Measurements from ENCODE around the gene CAPZB. TPM values are rescaled to one million over a fixed set of nuclear protein-coding genes. Genes with fewer than 3 reads are reported as not detected.

Gene CAPZB
- total RNA-seq, 5 donors from 2014 or later (not counting 1 experiment from before 2014, with no cell fraction given): 272 to 342 (median 320) TPM

DNA sequence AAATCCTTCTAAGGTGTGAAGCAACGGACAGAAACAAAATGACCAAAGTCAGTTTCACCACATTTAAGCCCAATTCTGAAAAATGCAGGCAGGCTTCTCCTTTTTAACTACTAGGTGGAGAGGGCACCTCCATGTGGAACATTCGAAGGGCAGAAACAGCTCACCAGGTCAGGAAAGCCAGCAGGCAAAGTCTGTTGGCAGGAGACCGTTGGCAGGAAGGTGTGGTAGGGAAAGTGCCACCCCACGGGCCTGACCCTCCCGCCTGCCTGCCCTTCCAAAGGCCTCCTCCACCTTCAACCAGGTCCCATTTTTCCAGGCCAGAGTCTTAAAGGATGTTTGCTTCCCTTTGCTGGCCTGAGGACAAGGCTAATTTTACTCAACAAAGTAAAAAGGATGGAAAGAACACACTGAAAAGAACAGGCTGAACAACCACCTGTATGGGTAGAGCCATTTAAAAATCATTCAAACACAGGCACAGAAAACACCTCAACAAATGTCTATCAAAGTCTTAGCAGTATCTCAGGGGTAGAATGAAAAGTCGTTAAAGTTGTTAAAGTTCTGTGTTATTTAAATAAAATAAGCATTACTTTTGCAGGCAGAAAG is 26.4 kb downstream of the CAPZB start:
- Mint-ChIP-seq H3K4me3 (peak overlapping the region; percentile 58 to 76 (median 69)), H3K27ac (peak overlapping the region; percentile 90 to 92), H3K4me1 (peaks cover 91 to 96% (median 96%) of the 10 kb centered on the region in 3 donors), H3K27me3 (no peaks in the 10 kb centered on the region), H3K9me3 (no peaks in the 10 kb centered on the region), H3K36me3 (peaks cover 18% of the 10 kb centered on the region)
- peaks cover 62 to 95% of the 10 kb centered on the region in 2 experiments for H3K4me1 ChIP-seq (ENCODE audit: control insufficient read depth in 1 of 2, extremely low read depth in 1 of 2, insufficient read depth in 2 of 2, low read length in 2 of 2)
- ATAC-seq (replicated peaks in 1 of 4): no peak
- no peaks in the 10 kb centered on the region for H3K9me3 ChIP-seq
- H3K4me3 ChIP-seq (ENCODE audit: control insufficient read depth in 1 of 2, extremely low read depth in 1 of 2, low read length in 1 of 2): peak overlapping the region in 1 of 2 donors; percentile 12
- H3K27me3 ChIP-seq (replicated peaks in 1 of 2; ENCODE audit: control insufficient read depth in 2 of 2, extremely low read depth in 1 of 2, insufficient read depth in 2 of 2, low read length in 1 of 2): no peaks in the 10 kb centered on the region
- CTCF ChIA-PET: interaction anchor here in 1 of 2 donors (0.8 kb wide), 1 partner anchor 28 kb away, joined by 3 read pairs; no protein-coding TSS in a partner anchor
- H3K36me3 ChIP-seq (ENCODE audit: control insufficient read depth in 2 of 2, extremely low read depth in 1 of 2, insufficient read depth in 1 of 2, low read length in 1 of 2): no peaks in the 10 kb centered on the region
- no CpG with 5 or more reads among the region's 6 CpGs for WGBS (ENCODE audit: insufficient coverage)
- H3K27ac ChIP-seq (ENCODE audit: low read length): peak overlapping the region; percentile 78
- POLR2A ChIA-PET: interaction anchor here in 1 of 2 donors (0.9 kb wide), 1 partner anchor 9 kb away, joined by 9 read pairs; no protein-coding TSS in a partner anchor
- no peak for DNase-seq

DNA sequence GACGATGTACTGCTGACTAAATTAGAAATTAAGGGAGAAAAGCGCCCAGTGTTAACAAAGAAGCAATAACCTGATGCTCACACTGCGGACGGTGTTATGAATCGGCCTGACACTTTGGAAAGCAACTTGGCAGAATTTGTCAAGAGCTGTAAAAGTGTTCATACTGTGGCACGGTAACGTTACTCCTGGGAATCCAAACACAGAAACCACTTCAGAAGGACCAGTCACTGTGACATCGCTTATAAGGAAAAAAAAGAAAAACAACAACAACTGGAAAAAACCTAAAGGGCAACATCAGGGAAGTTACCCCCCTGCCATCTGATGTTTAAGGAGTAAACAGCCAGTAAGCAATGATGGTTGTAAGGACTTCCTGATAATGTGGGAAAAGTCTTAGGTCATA is 27.7 kb downstream of the CAPZB start:
- H3K4me3 Mint-ChIP-seq: peak overlapping the region; percentile 35 to 76 (median 39)
- no peaks in the 10 kb centered on the region for H3K9me3 ChIP-seq
- peak overlapping the region; percentile 47 for H3K27ac ChIP-seq (ENCODE audit: low read length)
- no peak overlapping the region for H3K4me3 ChIP-seq (ENCODE audit: control insufficient read depth in 1 of 2, extremely low read depth in 1 of 2, low read length in 1 of 2)
- ChIA-PET CTCF (no interaction called here), POLR2A (interaction anchor here in 1 of 2 donors (0.7 kb wide), 1 partner anchor 55 kb away, joined by 5 read pairs; no protein-coding TSS in a partner anchor)
- no peaks in the 10 kb centered on the region for H3K9me3 Mint-ChIP-seq
- no peak for DNase-seq
- H3K27ac Mint-ChIP-seq: peak overlapping the region; percentile 90
- peaks cover 88 to 93% (median 91%) of the 10 kb centered on the region in 3 donors for H3K4me1 Mint-ChIP-seq
- 100% methylated on average over 2 of the region's 8 CpGs for WGBS (ENCODE audit: insufficient coverage)
- no peaks in the 10 kb centered on the region for H3K36me3 ChIP-seq (ENCODE audit: control insufficient read depth in 2 of 2, extremely low read depth in 1 of 2, insufficient read depth in 1 of 2, low read length in 1 of 2)
- no peak for ATAC-seq (replicated peaks in 1 of 4)
- H3K36me3 Mint-ChIP-seq: peaks cover 14% of the 10 kb centered on the region
- H3K4me1 ChIP-seq (ENCODE audit: control insufficient read depth in 1 of 2, extremely low read depth in 1 of 2, insufficient read depth in 2 of 2, low read length in 2 of 2): peaks cover 50 to 95% of the 10 kb centered on the region in 2 experiments
- no peaks in the 10 kb centered on the region for H3K27me3 ChIP-seq (replicated peaks in 1 of 2; ENCODE audit: control insufficient read depth in 2 of 2, extremely low read depth in 1 of 2, insufficient read depth in 2 of 2, low read length in 1 of 2)
- H3K27me3 Mint-ChIP-seq: no peaks in the 10 kb centered on the region

DNA sequence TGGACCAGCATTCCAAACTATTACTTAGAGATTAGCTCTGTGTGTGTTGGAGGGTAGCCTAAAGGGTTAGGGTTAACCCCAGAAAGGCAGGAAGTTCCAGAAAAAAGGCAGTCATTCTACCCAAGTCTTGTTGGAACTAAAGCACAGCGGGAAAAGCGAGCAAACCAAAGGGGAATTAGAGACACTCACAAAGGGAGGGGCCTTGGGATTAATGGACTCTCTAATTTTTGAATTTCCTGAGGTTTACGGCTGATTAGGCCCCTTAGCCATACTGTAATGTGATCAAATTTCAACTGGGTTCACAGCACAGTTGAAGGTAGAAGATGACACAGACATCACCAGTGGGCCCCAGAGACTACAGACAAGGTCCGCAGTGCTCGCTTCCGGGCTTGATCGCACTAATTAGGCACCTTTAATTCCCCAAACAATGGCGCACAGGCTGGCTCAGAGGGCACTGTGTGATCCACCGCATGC is 28.3 kb downstream of the CAPZB start:
- H3K4me3 ChIP-seq (ENCODE audit: control insufficient read depth in 1 of 2, extremely low read depth in 1 of 2, low read length in 1 of 2): no peak overlapping the region
- peak overlapping the region; percentile 90 for H3K27ac Mint-ChIP-seq

DNA sequence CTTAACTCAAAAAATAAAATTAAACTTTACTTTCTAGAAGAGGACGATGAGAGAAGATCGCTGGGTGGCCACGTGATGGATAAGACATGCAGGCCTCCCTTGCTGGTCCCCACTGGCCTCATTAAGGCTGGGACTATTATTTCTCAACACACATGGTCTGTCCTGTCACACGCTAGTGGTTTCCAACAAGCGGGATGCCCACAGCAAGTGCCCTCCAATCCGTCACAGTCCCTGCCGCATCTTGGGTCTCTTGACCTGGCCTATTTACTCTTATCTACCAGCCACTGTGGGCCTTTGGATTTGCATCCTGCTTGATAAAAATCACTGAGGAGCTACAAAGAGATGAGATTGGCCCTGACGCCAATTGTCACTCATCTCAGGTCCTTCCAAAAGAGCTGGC is 30.0 kb downstream of the CAPZB start:
- H3K27ac ChIP-seq (ENCODE audit: low read length): peak overlapping the region; percentile 11
- no peaks in the 10 kb centered on the region for H3K36me3 ChIP-seq (ENCODE audit: control insufficient read depth in 2 of 2, extremely low read depth in 1 of 2, insufficient read depth in 1 of 2, low read length in 1 of 2)
- CTCF ChIA-PET: no interaction called here
- no peak overlapping the region for H3K4me3 ChIP-seq (ENCODE audit: control insufficient read depth in 1 of 2, extremely low read depth in 1 of 2, low read length in 1 of 2)
- POLR2A ChIA-PET: no interaction called here
- H3K4me1 Mint-ChIP-seq: peaks cover 91 to 95% (median 92%) of the 10 kb centered on the region in 3 donors
- peak overlapping the region; percentile 90 for H3K27ac Mint-ChIP-seq
- H3K4me1 ChIP-seq (ENCODE audit: control insufficient read depth in 1 of 2, extremely low read depth in 1 of 2, insufficient read depth in 2 of 2, low read length in 2 of 2): peaks cover 32 to 89% of the 10 kb centered on the region in 2 experiments
- no peak for DNase-seq
- peaks cover 15% of the 10 kb centered on the region for H3K36me3 Mint-ChIP-seq
- H3K27me3 ChIP-seq (replicated peaks in 1 of 2; ENCODE audit: control insufficient read depth in 2 of 2, extremely low read depth in 1 of 2, insufficient read depth in 2 of 2, low read length in 1 of 2): no peaks in the 10 kb centered on the region
- peak overlapping the region; percentile 45 to 71 (median 60) for H3K4me3 Mint-ChIP-seq
- H3K9me3 ChIP-seq: no peaks in the 10 kb centered on the region
- no peak for ATAC-seq (replicated peaks in 1 of 4)
- no peaks in the 10 kb centered on the region for H3K27me3 Mint-ChIP-seq
- no peaks in the 10 kb centered on the region for H3K9me3 Mint-ChIP-seq
- WGBS (ENCODE audit: insufficient coverage): 90% methylated on average over 8 of the region's 8 CpGs

More for the DNA sequence above, 28.3 kb downstream of the CAPZB start:
- Mint-ChIP-seq H3K4me3 (peak overlapping the region; percentile 10 to 76 (median 35)), H3K36me3 (peaks cover 14% of the 10 kb centered on the region), H3K27me3 (no peaks in the 10 kb centered on the region), H3K4me1 (peaks cover 91 to 96% (median 93%) of the 10 kb centered on the region in 3 donors), H3K9me3 (no peaks in the 10 kb centered on the region)
- 94% methylated on average over 6 of the region's 9 CpGs for WGBS (ENCODE audit: insufficient coverage)
- CTCF ChIA-PET: no interaction called here
- Histone ChIP-seq H3K9me3 (no peaks in the 10 kb centered on the region), H3K4me1 (ENCODE audit: control insufficient read depth in 1 of 2, extremely low read depth in 1 of 2, insufficient read depth in 2 of 2, low read length in 2 of 2) (peaks cover 46 to 95% of the 10 kb centered on the region in 2 experiments), H3K36me3 (ENCODE audit: control insufficient read depth in 2 of 2, extremely low read depth in 1 of 2, insufficient read depth in 1 of 2, low read length in 1 of 2) (no peaks in the 10 kb centered on the region), H3K27me3 (replicated peaks in 1 of 2; ENCODE audit: control insufficient read depth in 2 of 2, extremely low read depth in 1 of 2, insufficient read depth in 2 of 2, low read length in 1 of 2) (no peaks in the 10 kb centered on the region), H3K27ac (ENCODE audit: low read length) (peak overlapping the region; percentile 47)
- POLR2A ChIA-PET: no interaction called here
- ATAC-seq (replicated peaks in 1 of 4) (no peak), DNase-seq (no peak)

DNA sequence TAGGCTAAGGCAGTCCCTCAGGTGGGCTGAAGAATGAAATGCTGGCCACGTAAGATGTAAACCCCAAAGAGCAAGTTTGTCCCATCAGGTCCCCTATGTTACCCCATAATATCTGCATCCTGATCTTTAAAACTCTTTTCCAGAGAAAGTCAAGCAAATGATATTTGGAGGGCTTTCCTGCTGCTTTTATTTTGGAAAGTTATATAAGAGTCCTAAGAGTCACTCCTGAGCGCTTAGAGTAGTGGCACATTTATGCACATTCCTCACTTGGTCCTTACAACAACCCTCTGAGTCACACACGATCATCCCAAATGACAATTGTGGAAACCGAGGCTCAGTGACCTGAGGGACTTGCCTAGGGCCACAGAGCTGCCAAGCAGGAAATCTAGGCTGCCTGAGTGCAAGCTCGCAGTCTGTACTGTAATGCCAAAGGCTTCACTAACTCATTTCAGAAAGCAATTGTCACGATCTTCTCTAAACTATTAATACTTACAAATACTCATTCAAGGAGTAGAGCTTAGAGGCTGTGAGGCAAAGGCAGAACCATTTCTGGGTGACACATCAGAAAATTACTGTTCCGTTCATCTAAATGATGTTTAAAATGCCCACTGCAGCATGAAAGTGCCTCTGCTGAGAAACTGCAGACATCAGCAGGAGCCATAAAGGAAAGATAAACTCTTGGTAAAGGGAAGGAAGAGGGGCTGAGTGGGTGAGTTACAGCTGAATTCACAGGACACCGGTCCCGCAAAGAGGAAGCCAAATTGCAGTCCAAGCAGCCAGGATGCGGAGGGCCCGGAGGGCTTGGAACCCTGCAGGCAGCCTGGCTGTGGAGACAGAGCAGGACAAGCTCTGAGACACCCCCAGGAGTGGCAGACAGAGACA is 30.8 kb downstream of the CAPZB start:
- H3K27me3 Mint-ChIP-seq: no peaks in the 10 kb centered on the region
- Histone ChIP-seq H3K36me3 (ENCODE audit: control insufficient read depth in 2 of 2, extremely low read depth in 1 of 2, insufficient read depth in 1 of 2, low read length in 1 of 2) (peaks cover 0 to under 1% of the 10 kb centered on the region in 2 donors), H3K4me3 (ENCODE audit: control insufficient read depth in 1 of 2, extremely low read depth in 1 of 2, low read length in 1 of 2) (no peak overlapping the region), H3K27me3 (replicated peaks in 1 of 2; ENCODE audit: control insufficient read depth in 2 of 2, extremely low read depth in 1 of 2, insufficient read depth in 2 of 2, low read length in 1 of 2) (no peaks in the 10 kb centered on the region), H3K4me1 (ENCODE audit: control insufficient read depth in 1 of 2, extremely low read depth in 1 of 2, insufficient read depth in 2 of 2, low read length in 2 of 2) (peaks cover 28 to 85% of the 10 kb centered on the region in 2 experiments), H3K27ac (ENCODE audit: low read length) (peak overlapping the region; percentile 11), H3K9me3 (no peaks in the 10 kb centered on the region)
- ChIA-PET POLR2A (interaction anchor here in 1 of 2 donors (0.7 kb wide), 1 partner anchor 22 kb away, joined by 3 read pairs; no protein-coding TSS in a partner anchor), CTCF (interaction anchor here (0.5 to 1.0 kb wide), 2 partner anchors 13 to 127 kb away, joined by 3 read pairs; no protein-coding TSS in a partner anchor)
- ATAC-seq (replicated peaks in 1 of 4): peak in 2 of 4 experiments; percentile 49 to 53
- H3K9me3 Mint-ChIP-seq: no peaks in the 10 kb centered on the region
- no peak for DNase-seq
- H3K4me1 Mint-ChIP-seq: peaks cover 90 to 94% (median 91%) of the 10 kb centered on the region in 3 donors
- peaks cover 18% of the 10 kb centered on the region for H3K36me3 Mint-ChIP-seq
- peak overlapping the region; percentile 90 for H3K27ac Mint-ChIP-seq
- peak overlapping the region; percentile 49 to 71 (median 60) for H3K4me3 Mint-ChIP-seq
- WGBS (ENCODE audit: insufficient coverage): 65% methylated on average over 9 of the region's 11 CpGs

DNA sequence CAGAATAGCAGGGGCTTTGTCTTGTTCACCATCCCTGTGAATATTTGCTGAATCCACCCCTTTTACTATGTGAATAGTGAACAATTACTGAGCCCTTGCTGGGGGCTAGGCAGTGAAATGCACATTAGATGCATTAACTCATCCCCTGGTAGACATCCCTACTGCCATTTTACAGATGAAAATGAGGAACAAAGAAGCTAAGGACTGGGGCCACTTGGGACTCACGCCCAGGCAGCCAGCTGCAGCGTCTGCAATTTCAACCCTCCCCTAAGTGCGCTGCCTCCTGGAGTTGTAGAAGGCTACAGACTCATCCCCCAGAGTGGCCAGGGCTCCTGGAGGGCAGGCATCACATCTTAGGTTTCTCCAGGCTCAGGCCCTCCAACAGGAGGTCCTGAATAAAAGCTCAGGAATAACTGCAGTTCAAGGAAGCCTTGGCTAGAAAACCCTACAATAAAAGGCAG is 31.6 kb downstream of the CAPZB start:
- Histone ChIP-seq H3K36me3 (ENCODE audit: control insufficient read depth in 2 of 2, extremely low read depth in 1 of 2, insufficient read depth in 1 of 2, low read length in 1 of 2) (peaks cover 0 to 8% of the 10 kb centered on the region in 2 donors), H3K9me3 (no peaks in the 10 kb centered on the region), H3K27me3 (replicated peaks in 1 of 2; ENCODE audit: control insufficient read depth in 2 of 2, extremely low read depth in 1 of 2, insufficient read depth in 2 of 2, low read length in 1 of 2) (no peaks in the 10 kb centered on the region), H3K4me1 (ENCODE audit: control insufficient read depth in 1 of 2, extremely low read depth in 1 of 2, insufficient read depth in 2 of 2, low read length in 2 of 2) (peaks cover 24 to 86% of the 10 kb centered on the region in 2 experiments), H3K27ac (ENCODE audit: low read length) (no peak overlapping the region), H3K4me3 (ENCODE audit: control insufficient read depth in 1 of 2, extremely low read depth in 1 of 2, low read length in 1 of 2) (no peak overlapping the region)
- Mint-ChIP-seq H3K4me1 (peaks cover 90 to 94% (median 91%) of the 10 kb centered on the region in 3 donors), H3K4me3 (peak overlapping the region in 2 of 3 donors; percentile 39 to 71), H3K27me3 (no peaks in the 10 kb centered on the region), H3K9me3 (no peaks in the 10 kb centered on the region), H3K27ac (peak overlapping the region; percentile 87 to 90), H3K36me3 (peaks cover 23% of the 10 kb centered on the region)
- ATAC-seq (replicated peaks in 1 of 4): no peak
- DNase-seq: no peak
- CTCF ChIA-PET: interaction anchor here in 1 of 2 donors (1.0 kb wide), 1 partner anchor 128 kb away, joined by 3 read pairs; no protein-coding TSS in a partner anchor
- WGBS (ENCODE audit: insufficient coverage): 88% methylated on average over 1 of the region's 3 CpGs
- POLR2A ChIA-PET: no interaction called here
